ENCODE results near the gene CEP170B.

GRCh38 chr14:104894331-104895206 lies 29.5 kb downstream of the CEP170B start:
- no peak for TF ChIP-seq JUN (IDR thresholded peaks at IDR 0.05)
- no peak for TF ChIP-seq RCOR1 (IDR thresholded peaks at IDR 0.05; ENCODE audit: low read depth, low read length)
- no peak for TF ChIP-seq USF2 (IDR thresholded peaks at IDR 0.05)
